ENCODE measurements around the gene KCNQ4.

KCNQ4 gene

GRCh38 chr1:40872276-40872675 is 88.7 kb downstream of the KCNQ4 start:
- Histone ChIP-seq H3K4me3 (replicated peaks; ENCODE audit: insufficient read depth, low read length) (no peak overlapping the region), H3K27ac (replicated peaks) (no peak overlapping the region), H3K27me3 (ENCODE audit: insufficient read depth, poor library complexity, severe bottlenecking) (no peaks in the 10 kb centered on the region)
- no peak for TF ChIP-seq CTCF (IDR thresholded peaks at IDR 0.05; ENCODE audit: insufficient read depth, low read length)
- TF ChIP-seq GABPA (IDR thresholded peaks at IDR 0.05; ENCODE audit: low read depth), result no peak
- no peak for TF ChIP-seq REST (IDR thresholded peaks at IDR 0.05; ENCODE audit: insufficient replicate concordance, low read depth)
- no peak for TF ChIP-seq SPI1 (IDR thresholded peaks at IDR 0.05; ENCODE audit: borderline replicate concordance, low read depth)
- TF ChIP-seq POLR2AphosphoS5 (IDR thresholded peaks at IDR 0.05; ENCODE audit: low read depth), result no peak
- DNase-seq (ENCODE audit: low read depth in 1 of 2, low spot score in 1 of 2), result no peak

- no peak for DNase-seq (ENCODE audit: low read depth in 1 of 2, low spot score in 1 of 2)
- TF ChIP-seq SPI1 (IDR thresholded peaks at IDR 0.05; ENCODE audit: borderline replicate concordance, low read depth) (no peak), POLR2AphosphoS5 (IDR thresholded peaks at IDR 0.05; ENCODE audit: low read depth) (no peak), CTCF (IDR thresholded peaks at IDR 0.05; ENCODE audit: insufficient read depth, low read length) (no peak), REST (IDR thresholded peaks at IDR 0.05; ENCODE audit: insufficient replicate concordance, low read depth) (no peak), GABPA (IDR thresholded peaks at IDR 0.05; ENCODE audit: low read depth) (no peak)
- H3K27ac ChIP-seq (replicated peaks), result no peak overlapping the region
- H3K27me3 ChIP-seq (ENCODE audit: insufficient read depth, poor library complexity, severe bottlenecking), result no peaks in the 10 kb centered on the region
- no peak overlapping the region for H3K4me3 ChIP-seq (replicated peaks; ENCODE audit: insufficient read depth, low read length)
Measured at GRCh38 chr1:40873863-40874472, 90.4 kb downstream of the KCNQ4 start.

GRCh38 chr1:40876436-40876761 is 92.8 kb downstream of the KCNQ4 start:
- no peak for TF ChIP-seq GABPA (IDR thresholded peaks at IDR 0.05; ENCODE audit: low read depth)
- no peak for TF ChIP-seq POLR2AphosphoS5 (IDR thresholded peaks at IDR 0.05; ENCODE audit: low read depth)
- TF ChIP-seq REST (IDR thresholded peaks at IDR 0.05; ENCODE audit: insufficient replicate concordance, low read depth), result no peak
- no peak for TF ChIP-seq SPI1 (IDR thresholded peaks at IDR 0.05; ENCODE audit: borderline replicate concordance, low read depth)
- TF ChIP-seq CTCF (IDR thresholded peaks at IDR 0.05; ENCODE audit: insufficient read depth, low read length), result no peak
- DNase-seq (ENCODE audit: low read depth in 1 of 2, low spot score in 1 of 2), result no peak
- Histone ChIP-seq H3K27ac (replicated peaks) (no peak overlapping the region), H3K27me3 (ENCODE audit: insufficient read depth, poor library complexity, severe bottlenecking) (no peaks in the 10 kb centered on the region), H3K4me3 (replicated peaks; ENCODE audit: insufficient read depth, low read length) (no peak overlapping the region)
